HepG2 (cell line): Measurements from ENCODE around the gene WNT4.
"Not testable (repeated sequence)": the region's sequence is repeated elsewhere in the genome, so short reads cannot be mapped to it uniquely, and the experiment has no call there.

Experiments used
- ARID3A ChIP-seq: IDR thresholded peaks from 2 replicates; pipeline ENCODE4 v1.6.1; 2012; ENCODE audit warnings: low read depth, low read length, improper control_type of control experiment
- ERF ChIP-seq: IDR thresholded peaks from 2 replicates; pipeline ENCODE4 v1.6.1; 2018; ENCODE audit warnings: missing biosample characterization, missing genetic modification reagents
- JUN ChIP-seq: sonication (generic); formaldehyde crosslinking; IDR thresholded peaks from 2 replicates; pipeline ENCODE4 v1.4.0; 2020; ENCODE audit warnings: mild to moderate bottlenecking, missing genetic modification reagents
- POLR2AphosphoS2 ChIP-seq: IDR thresholded peaks from 2 replicates; pipeline ENCODE4 v1.6.1; 2011; ENCODE audit warnings: low read depth, low read length, improper control_type of control experiment
- PPARG ChIP-seq: conservative IDR thresholded peaks from 2 replicates; pipeline ENCODE4 v1.6.1; 2016; ENCODE audit warnings: missing biosample characterization, missing genetic modification reagents
- RBAK ChIP-seq: sonication (generic); formaldehyde crosslinking; IDR thresholded peaks from 2 replicates; pipeline ENCODE4 v1.5.1; 2020; ENCODE audit warnings: mild to moderate bottlenecking, missing genetic modification reagents
- ZNF589 ChIP-seq: sonication (generic); formaldehyde crosslinking; conservative IDR thresholded peaks from 2 replicates; pipeline ENCODE4 v1.8.0; 2022; ENCODE audit warnings: mild to moderate bottlenecking, moderate library complexity, missing genetic modification reagents
- TF ChIP-seq, protein P1 (sequence below): sonication (generic); formaldehyde crosslinking; IDR thresholded peaks from 2 replicates; pipeline ENCODE4 v1.4.0; 2020; ENCODE audit warnings: mild to moderate bottlenecking, missing genetic modification reagents

- TF ChIP-seq ZNF589 (CRISPR knock-in tag); RBAK (CRISPR knock-in tag); ARID3A; PPARG; ERF (CRISPR knock-in tag); JUN (CRISPR knock-in tag); POLR2AphosphoS2: not testable (repeated sequence)
- TF ChIP-seq, protein P1, sequence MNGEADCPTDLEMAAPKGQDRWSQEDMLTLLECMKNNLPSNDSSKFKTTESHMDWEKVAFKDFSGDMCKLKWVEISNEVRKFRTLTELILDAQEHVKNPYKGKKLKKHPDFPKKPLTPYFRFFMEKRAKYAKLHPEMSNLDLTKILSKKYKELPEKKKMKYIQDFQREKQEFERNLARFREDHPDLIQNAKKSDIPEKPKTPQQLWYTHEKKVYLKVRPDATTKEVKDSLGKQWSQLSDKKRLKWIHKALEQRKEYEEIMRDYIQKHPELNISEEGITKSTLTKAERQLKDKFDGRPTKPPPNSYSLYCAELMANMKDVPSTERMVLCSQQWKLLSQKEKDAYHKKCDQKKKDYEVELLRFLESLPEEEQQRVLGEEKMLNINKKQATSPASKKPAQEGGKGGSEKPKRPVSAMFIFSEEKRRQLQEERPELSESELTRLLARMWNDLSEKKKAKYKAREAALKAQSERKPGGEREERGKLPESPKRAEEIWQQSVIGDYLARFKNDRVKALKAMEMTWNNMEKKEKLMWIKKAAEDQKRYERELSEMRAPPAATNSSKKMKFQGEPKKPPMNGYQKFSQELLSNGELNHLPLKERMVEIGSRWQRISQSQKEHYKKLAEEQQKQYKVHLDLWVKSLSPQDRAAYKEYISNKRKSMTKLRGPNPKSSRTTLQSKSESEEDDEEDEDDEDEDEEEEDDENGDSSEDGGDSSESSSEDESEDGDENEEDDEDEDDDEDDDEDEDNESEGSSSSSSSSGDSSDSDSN, result not testable (repeated sequence)
These were observed 50.7 kb downstream of the WNT4 start for GRCh38 chr1:22092026-22092768.
